Transverse colon (tissue), 4 donors: ENCODE results near the gene NEK7.

Experiments used
- POLR2A ChIP-seq: fragments of 450-650 bp; IDR thresholded peaks from one replicate; pipeline ENCODE4 v1.6.1; 2016; ENCODE audit warnings: antibody characterized with exemption, mild to moderate bottlenecking, moderate library complexity
- POLR2AphosphoS5 ChIP-seq, 3 donors: sonication (generic); formaldehyde crosslinking; IDR thresholded peaks; one replicate each; pipeline ENCODE4 v1.6.1; 2016; ENCODE audit warnings: antibody characterized with exemption in 3 of 3
- TF ChIP-seq, protein P1 (sequence below), 5 experiments: fragments of 200-600 bp in 3 of 5; fragments of 450-650 bp in 2 of 5; sonication (generic) in 3 of 5; IDR thresholded peaks; 1 replicate in 2 of 5; 2 replicates in 3 of 5; pipeline ENCODE4 v1.5.1; 2016 to 2017; ENCODE audit warnings: antibody characterized with exemption in 5 of 5, inconsistent platforms in 3 of 5, mild to moderate bottlenecking in 2 of 5, moderate library complexity in 1 of 5

DNA sequence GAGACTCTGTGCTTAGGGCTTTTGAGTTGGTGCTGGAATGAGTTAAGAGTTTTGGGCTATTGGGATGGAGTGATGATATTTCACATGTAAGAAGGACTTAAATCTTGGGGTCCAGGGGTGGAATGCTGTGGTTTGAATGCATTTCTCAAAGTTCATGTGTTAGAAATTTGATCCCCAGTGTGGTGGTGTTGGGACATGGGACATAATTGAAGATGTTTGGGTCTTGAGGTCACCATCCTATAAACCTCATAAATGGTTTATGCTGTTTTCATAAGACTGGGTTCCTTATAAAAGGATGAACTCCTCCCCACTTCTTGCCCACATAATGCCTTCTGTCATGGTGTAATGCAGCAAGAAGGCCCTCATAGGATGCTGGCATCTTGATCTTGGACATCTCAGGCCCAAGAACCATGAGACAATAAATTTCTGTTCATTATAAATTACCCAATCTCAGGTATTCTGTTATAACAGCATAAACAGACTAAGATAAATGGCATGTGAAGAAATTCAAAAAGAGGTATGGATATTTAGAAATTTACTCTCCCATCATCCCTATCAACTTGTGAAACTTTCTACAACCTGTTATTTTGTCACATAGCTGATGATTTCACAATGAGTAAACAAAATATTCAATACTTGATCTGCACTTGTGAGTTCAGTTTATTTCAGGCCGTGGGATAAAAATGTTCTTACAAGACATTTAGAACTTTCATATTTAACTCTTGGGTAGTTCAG is 48.0 kb upstream of the NEK7 start:
- TF ChIP-seq, protein P1, sequence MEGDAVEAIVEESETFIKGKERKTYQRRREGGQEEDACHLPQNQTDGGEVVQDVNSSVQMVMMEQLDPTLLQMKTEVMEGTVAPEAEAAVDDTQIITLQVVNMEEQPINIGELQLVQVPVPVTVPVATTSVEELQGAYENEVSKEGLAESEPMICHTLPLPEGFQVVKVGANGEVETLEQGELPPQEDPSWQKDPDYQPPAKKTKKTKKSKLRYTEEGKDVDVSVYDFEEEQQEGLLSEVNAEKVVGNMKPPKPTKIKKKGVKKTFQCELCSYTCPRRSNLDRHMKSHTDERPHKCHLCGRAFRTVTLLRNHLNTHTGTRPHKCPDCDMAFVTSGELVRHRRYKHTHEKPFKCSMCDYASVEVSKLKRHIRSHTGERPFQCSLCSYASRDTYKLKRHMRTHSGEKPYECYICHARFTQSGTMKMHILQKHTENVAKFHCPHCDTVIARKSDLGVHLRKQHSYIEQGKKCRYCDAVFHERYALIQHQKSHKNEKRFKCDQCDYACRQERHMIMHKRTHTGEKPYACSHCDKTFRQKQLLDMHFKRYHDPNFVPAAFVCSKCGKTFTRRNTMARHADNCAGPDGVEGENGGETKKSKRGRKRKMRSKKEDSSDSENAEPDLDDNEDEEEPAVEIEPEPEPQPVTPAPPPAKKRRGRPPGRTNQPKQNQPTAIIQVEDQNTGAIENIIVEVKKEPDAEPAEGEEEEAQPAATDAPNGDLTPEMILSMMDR (IDR thresholded peaks at IDR 0.05) = no peak
- TF ChIP-seq POLR2A (no peak), POLR2AphosphoS5 (IDR thresholded peaks at IDR 0.05) (no peak)
